Measurements from ENCODE around the gene OSGEP.

The OSGEP gene

DNA sequence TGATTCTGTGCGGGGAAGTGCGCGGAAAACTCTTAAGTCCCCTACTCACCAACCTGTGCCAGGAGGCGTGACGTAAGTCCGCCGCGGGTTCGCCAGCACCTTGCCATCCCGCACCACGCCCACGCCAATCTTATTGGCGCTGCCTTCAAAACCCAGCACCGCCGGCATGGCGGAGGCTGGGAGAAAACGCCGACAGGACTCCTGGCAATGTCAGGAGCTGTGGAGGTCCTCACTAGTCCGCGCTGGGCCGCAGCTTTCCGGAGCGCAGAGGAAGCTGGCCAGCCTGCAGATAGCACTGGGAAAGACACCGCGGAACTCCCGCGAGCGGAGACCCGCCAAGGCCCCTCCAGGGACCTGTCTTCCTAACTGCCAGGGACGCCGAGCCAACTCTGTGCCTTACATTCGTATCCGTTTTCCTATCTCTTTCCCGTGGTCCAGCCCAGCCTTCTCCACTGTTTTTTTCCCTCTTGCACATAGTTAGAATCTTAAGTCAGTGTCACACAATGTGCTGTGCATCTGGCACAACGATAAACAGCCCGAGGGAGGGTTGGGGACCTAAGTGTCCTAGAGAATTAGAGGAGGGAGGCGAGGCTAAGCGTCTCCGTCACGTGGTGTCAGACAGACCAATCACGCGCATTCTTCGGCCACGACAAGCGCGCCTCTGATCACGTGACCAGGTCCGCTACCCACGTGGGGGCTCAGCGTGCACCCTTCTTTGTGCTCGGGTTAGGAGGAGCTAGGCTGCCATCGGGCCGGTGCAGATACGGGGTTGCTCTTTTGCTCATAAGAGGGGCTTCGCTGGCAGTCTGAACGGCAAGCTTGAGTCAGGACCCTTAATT lies at the start of gene OSGEP, which contains the start of gene APEX1:
OSGEP (minus strand) TSS at position 297 of the 839 bp plus-strand sequence; CDS start at position 168, 129 bp downstream.
APEX1 (plus strand) TSS at position 711 of the 839 bp plus-strand sequence. CDS start 420 bp downstream, outside the sequence.
- DNase-seq = peak; percentile 98

- no peak for DNase-seq
Observed at GRCh38 chr14:20503898-20504297, 49.3 kb upstream of the OSGEP start.

DNA sequence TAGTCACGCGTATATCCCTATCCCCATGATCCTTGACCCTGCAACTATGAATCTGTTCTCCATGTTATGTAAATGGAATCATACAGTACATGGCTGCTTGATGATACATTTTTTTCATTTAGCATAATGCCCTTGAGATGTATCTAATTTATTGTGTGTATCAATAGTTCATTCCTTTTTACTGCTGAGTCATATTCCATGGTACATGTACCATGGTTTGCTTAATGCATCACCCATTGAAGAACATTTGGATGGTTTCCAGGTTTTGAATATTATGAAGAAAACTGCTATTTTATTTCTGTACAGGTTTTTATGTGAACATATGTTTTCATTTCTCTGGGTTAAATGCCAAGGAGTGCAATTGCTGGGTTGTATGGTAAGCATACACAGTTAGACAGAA lies 46.7 kb upstream of the OSGEP start:
- no peak for DNase-seq

- DNase-seq = no peak
Observed at GRCh38 chr14:20499881-20500280, 45.3 kb upstream of the OSGEP start.

GRCh38 chr14:20499108-20499507 lies 44.5 kb upstream of the OSGEP start:
- no peak for DNase-seq

DNA sequence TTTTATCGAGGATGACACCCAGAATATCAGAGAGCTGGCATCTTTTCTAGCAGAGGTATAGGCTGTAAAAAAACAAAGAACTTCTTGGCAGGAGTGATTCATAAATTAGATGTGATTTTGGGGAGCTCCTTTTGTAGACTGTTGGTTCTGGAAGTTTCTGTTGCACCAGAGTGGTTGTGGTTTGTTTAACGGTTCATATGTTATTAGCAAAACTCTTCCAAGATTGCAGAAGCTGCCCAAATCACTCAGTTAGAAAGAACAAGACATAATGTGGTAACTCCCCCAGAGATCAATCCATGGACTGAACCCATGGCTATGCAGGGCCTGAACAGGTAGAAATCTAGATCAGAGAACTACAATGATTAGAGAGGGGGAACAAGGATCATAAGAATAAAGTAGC lies 44.0 kb upstream of the OSGEP start:
- DNase-seq = no peak

DNA sequence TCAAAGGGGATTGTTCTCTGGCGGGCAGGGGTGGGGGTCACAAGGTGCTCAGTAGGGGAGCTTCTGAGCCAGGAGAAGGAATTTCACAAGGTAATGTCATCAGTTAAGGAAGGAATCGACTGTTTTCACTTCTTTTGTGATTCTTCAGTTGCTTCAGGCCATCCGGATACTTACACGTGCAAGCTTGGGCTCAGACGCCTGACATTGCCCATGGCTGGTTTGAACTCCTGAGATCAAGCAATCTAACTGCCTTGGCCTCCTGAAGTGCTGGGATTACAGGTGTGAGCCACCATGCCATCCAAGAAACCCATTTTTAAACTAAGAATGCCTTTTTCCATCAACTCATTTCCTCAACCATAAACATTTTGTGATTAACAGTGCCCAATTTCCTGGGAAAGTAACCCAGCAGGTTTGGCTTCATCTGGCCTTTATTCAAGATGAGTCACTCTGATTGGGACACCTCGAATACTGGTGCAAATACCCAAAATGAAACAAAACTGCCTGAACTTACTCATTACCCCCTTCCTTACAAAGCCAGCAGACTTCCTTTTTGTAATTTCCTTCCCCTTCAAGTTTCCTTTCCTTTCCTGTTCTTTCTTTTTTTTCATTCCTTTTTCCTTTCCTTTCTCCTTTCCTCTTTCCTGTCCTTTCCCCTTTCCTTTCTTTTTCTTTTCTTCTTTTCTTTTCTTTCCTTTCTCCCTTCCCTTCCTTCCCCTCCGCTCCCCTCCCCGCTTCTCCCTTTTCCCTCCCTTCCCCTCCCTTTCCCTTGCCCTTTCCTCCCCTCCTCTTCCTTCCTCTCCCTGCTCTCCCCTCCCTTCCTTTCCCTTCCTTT lies 40.5 kb upstream of the OSGEP start:
- no peak for DNase-seq

GRCh38 chr14:20493634-20494033 lies 39.0 kb upstream of the OSGEP start:
- no peak for DNase-seq

DNA sequence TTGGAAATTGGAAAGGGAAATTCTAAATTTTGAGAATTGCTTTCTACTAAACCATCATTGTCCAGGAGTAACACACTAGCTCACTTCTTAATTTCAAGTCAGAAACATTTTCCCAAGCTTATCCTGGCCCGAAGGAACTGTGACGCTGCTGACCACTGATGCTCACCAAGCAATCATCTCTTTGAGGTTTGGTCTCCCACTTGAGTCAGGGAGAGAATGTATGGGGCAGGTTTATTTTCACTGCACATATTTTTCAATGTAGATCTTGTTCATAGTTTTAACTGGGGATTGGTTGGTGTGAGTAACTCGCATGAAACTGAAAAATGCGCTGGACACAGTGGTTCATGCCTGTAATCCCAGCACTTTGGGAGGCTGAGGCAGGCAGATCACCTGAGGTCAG lies 37.9 kb upstream of the OSGEP start:
- DNase-seq = no peak

- no peak for DNase-seq
Observed at GRCh38 chr14:20490563-20490962, 36.0 kb upstream of the OSGEP start.

DNA sequence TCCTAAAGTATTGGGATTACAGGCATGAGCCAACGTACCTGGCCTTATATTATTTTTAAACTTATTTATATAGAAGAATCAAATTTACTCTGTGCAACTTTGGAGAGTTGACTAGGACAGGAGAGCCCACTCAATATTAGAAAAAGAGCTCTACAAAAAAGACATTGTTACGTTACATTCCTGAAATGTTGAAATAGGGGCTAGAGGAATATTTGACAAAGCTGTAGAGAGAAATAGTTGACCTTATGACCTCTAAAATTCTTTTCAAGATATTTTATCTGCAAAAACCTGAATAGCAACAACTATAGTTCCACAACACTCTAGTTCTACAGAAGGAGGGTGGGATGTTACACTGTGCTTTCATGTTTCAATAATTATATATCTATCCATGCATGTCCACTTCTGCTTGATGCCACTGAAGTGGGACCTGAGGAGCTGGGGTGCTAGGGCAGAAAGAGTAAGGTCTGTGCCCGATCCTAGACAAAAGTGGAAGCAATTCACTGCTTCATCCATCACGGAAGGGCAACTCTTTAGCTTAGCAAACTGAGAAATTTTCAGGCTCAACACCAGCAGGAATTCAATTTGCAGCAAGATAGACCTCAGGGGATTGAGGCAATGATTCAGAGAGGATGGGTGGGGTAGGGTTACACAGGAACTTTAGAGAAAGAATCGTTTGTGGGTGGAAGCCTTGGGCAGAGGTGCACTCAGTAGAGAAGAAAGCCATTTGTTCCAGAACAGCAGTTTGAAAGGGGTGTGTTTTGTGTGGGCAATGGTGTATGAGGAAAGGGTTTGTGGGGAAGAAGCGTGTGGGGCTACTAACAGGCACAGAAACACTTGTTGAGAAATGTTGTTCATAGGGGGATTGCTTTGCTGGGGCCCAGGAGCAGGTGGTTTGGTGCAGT lies 34.7 kb upstream of the OSGEP start:
- no peak for DNase-seq

- no peak for DNase-seq
Observed at GRCh38 chr14:20487396-20487725, 32.7 kb upstream of the OSGEP start.

DNA sequence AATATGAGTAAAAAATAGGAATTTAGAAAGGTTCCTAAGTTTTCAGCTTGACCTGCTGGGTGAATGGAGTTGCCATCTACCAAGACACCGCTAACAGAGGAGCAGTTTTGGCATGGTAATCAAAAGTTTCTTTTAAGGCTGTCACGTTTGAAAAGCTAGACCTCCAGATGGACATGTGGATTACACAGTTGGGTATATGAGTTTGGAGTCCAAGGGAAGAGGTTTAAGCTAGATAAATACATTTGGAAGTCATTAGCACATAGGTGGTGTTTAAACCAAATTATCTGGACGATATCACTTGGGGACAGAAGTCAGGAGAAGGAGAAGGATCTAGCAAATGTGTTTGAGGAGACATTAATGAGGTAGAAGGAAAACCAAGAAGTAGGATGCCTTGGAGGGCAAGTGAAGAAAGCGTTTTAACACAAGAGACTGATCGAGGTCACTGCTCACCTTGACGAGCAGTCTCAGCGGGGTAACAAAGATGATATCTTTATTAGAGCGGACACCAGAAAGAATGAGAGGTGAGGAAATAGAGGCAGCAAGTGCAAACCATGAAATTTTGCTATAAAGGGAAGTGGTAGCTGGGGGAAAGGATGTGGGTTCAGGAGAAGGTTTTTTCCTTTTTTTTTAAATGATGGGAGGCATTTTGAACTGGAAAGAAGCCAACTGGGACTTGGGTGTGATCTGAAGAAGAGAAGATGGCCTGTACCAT lies 32.2 kb upstream of the OSGEP start:
- DNase-seq = no peak

DNA sequence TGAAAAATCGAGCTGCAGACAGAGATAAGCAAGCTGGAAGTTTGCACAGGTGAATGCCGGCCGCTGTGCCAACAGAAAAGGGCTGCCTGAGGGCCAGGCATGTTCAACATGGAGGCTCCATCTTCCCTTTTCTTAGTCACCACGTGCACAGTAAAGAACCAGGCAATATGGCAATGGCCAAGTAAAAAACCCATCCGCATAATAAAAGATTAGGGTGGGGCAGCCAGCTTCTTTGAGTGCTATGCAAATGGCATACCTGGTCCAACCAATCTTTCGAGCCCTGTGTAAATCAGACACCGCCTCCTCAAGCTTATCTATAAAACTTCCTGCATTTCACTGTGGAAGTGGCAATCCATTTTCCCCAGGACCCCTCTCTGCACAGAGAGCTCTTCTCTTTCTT lies 31.3 kb upstream of the OSGEP start:
- DNase-seq = no peak

GRCh38 chr14:20482382-20482781 lies 27.8 kb upstream of the OSGEP start:
- DNase-seq = no peak

DNA sequence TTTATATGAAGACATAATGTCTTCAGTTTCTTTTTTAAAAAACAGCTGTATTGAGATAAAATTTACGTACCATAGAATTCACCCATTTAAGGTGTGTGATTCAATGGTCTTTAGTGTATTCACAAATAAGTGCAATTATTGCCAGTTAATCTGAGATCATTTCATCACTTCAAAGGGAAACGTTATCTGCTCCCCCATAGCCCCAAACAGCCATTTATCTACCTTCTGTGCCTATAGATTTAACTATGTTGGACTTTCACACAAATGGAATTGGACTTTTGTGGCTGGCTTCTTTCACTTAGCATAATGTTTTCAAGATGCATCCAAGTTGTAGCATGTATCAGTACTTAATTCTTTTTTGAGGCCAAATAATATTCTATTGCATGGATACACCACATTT lies 24.3 kb upstream of the OSGEP start:
- DNase-seq = no peak

DNA sequence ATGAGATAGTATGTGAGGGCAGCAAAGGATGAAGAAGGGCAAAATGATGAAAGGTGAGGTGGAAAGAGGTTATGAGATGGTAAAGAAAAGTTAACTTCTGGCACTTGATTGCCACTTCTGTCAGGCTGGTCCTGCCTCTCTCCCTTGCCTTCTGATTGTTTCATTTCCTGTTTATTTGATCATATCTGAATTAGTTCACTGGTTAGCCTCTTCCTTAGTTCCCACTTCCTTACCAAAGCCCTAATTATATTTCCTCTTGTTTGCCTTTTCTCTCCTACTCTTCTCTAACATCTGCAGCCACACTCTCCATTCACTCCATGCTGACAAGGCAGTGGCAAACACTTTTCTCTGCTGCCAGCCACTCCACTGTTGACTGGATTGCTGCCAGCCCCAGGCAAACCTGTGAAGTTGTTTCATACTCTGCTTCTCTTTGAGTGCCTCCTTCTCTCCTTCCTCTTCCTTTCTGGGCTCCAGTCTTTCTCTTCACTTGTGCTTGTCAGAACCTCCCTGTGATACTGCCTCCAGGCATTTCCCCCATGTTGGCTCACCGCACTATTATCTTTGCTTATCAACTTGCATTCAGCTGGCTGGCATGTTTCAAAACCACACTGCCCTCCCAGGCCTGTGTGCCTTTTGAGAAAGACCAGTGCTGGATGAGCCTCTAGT lies 22.7 kb upstream of the OSGEP start:
- DNase-seq = peak; percentile 33 to 53

GRCh38 chr14:20476776-20477175 lies 22.2 kb upstream of the OSGEP start:
- DNase-seq = no peak

DNA sequence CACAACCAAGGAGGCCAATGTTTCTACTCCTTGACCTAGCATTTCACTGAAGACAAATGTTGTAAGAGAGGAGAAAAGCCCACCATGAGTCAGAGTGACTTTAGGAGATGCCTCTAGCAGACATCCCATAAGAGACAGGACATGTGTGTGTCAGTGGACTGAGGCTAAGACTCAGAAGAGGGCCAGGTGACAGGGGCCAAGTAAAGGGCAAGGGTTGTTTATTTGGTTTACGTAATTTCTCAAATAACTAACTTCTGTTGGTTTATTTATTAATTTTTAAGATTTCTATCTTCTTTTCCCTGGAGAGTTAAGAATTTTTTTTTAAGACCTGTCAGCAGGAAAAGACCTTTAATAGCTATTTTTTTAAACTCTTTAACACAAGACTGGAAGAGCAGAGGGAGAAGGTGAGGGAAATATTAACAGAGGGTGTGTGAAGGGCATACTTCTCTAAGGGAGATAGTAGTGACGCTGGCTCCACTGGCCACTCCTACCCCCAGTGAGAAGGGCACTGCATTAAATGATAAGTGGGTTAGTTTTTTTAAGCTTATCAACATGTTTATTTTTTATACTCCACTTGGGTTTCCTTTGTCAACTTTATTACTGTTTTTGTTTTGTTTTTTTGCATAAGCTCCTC lies 18.0 kb upstream of the OSGEP start:
- DNase-seq = no peak

DNA sequence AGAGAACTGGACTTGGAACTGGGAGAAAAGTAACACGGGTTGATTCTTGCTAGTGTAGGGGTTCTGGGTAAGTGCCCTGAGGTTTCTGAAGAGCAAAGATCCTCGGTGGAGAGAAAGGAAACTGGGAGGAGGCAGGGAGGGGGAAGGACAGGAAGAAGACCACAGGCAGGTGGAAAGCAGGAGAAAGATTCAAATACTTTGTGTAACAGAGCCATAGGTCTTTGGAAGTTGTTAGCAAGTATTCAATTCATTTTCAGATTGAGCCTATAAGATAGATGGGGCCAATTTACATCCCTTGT lies 15.9 kb upstream of the OSGEP start:
- DNase-seq = no peak

GRCh38 chr14:20469890-20470602 lies 15.4 kb upstream of the OSGEP start:
- peak; percentile 54 to 72 for DNase-seq

Data from CD4-positive, alpha-beta T cell treated with Interleukin-1 beta for 1 hour (primary cell).